NCI-H226 (cell line): ENCODE measurements around the gene ZC3H13.

Experiments used
- DNase-seq: peaks from one replicate; pipeline ENCODE4 v3.0.0-alpha.2; 2015

ZC3H13 gene

GRCh38 chr13:45932172-45932571 lies 120.4 kb downstream of the ZC3H13 start:
- DNase-seq = no peak

GRCh38 chr13:45931211-45931610 lies 121.3 kb downstream of the ZC3H13 start:
- DNase-seq = no peak

- no peak for DNase-seq
These were observed 122.4 kb downstream of the ZC3H13 start for GRCh38 chr13:45930177-45930576.

DNA sequence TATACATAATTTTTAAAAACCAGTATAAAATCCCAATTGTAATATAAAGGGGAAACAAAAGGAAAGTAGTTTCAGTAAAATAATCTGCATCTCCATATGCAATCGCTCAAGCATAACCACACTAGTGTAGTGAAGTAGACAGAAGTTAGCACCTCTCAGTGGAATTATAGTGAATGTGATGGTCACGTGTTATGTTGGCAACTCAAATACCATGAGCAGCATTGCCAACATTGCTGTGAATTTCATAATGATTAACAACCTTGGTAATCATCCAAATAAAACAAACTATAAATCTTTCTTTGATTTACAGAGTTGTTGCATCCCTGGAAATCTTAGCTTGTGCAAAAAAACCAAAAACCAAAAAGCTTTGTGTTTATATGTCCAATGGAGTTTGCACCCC lies 123.7 kb downstream of the ZC3H13 start:
- DNase-seq = peak; percentile 11

- no peak for DNase-seq
These were observed 124.4 kb downstream of the ZC3H13 start for GRCh38 chr13:45928176-45928575.

GRCh38 chr13:45926741-45927140 lies 125.8 kb downstream of the ZC3H13 start:
- DNase-seq = no peak

DNA sequence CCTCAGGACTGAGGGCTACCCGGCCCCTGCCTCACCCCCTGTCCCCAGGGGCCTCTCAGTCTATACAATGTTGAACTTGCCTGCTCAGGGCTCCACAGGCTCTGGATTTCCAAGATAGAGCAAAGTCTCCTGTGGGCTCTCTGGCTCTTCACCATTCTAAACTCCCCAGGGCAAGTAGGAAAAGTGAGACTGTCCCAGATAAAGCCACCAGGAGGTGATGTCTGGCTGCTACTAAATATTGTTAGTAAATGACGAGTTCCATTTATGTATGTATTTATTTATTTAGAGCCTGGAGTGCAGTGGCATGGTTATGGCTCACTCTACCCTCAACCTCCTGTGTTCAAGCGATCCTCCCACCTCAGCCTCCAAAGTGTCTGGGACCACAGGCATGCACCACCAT lies 127.4 kb downstream of the ZC3H13 start:
- no peak for DNase-seq

DNA sequence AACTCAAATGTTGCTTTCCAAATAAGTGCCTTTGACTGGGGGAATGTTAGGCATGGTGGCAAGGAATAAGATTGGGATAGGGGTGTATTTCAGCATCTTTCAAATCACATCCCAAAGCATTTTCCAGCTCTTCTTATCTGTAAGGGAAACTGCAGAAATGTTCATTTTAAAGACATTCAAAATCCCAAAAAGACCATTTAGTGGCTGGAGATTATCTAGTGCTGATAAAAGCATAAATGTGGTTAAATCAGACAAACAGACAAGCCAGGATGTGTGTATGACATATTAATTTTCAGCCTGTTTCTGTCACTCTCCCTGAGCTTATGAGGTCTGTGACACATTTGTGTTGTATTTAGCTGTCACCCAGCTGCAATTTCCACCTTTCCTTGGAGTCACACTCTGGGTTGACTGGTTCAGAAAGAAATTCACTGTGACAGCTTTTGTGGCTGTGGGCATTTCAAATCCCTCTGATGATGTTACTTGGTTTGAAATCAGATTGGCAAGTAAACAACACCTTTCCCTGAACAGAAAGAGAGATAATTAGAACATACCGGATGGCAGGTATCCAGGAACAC lies 131.3 kb downstream of the ZC3H13 start:
- no peak for DNase-seq

DNA sequence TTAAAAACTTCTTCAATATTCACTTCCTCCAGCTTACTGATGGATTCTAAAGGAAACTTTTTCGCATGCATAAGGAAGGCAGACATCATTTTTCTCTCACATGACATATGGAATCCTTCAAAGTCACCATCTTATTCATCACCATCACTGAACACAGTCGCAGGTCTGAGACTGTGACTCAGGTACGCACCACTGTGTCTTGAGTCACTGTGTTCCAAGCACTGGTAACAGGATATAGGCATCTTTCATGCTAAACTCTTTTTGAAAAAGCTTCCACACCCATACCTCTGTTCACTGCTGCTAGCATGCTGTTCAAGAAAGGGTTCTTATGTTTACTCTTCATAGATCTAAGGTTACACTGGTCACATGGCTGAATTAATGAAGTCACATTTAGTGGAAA lies 133.9 kb downstream of the ZC3H13 start:
- DNase-seq = no peak

DNA sequence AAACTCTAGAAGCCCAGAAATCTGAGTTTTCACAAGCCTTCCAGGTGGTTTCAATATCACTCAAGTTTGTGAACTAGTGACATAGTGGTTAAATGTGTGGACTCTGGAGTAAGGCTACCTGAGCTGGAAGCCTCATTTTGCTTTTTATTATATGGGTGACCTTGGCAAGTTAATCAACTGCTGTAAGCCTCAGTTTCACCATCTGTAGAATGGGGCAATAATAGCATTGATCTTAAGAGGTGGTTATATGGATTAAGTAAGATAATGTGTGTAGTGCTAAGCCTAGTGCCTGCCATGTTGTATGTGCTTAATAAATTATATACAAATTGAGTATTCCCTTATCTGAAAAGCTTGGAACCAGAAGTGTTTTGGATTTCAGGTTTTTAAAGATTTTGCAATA lies 135.5 kb downstream of the ZC3H13 start:
- DNase-seq = no peak

DNA sequence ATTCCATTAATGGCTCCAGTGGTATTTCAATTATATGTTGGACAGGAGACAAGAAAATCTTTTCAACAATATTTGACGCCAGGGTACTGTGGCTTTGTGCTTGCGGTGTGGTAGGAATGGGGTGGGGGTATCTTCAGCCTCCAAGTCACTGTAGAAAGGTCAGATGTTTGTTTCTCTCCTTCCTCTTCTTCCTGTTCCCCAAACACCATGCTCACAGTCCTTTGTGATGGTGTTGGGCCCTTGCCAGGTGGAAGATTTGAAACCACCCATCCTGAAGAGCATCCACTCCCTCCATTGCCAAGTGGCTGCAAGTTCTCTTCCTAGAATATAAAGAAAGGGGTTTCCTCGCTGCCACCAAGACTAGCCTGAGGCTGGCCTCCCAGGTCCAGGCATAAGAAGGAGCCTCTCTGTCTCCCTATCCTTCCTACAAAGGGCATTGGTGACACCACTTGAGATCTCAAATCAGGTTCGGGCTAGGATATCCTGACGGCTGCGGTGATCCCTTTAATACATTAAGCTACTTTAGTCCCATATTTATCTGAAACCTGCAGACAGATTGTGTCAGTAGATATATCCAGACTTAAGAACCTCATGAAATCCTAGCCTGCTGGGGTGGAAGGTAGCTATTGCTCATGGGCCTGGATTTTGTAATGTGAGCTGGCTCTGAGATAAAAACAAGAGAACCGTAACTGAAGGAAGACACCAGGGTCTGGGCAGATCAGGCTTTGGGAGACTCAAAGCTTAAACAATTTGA lies 136.7 kb downstream of the ZC3H13 start:
- no peak for DNase-seq

GRCh38 chr13:45909673-45910072 lies 142.9 kb downstream of the ZC3H13 start:
- no peak for DNase-seq

GRCh38 chr13:45909089-45909488 lies 143.5 kb downstream of the ZC3H13 start:
- no peak for DNase-seq

GRCh38 chr13:45907503-45907902 lies 145.0 kb downstream of the ZC3H13 start:
- DNase-seq = no peak
